ENCODE data around the gene PHF11.

DNA sequence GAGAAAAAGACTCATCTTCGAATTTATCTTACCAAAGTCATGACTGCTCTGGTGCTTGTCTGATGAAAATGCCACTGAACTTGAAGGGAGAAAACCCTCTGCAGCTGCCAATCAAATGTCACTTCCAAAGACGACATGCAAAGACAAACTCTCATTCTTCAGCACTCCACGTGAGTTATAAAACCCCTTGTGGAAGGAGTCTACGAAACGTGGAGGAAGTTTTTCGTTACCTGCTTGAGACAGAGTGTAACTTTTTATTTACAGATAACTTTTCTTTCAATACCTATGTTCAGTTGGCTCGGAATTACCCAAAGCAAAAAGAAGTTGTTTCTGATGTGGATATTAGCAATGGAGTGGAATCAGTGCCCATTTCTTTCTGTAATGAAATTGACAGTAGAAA lies 19.2 kb upstream of the PHF11 start:
- TF ChIP-seq ZNF253 (CRISPR knock-in tag; IDR thresholded peaks at IDR 0.05; ENCODE audit: borderline replicate concordance): no peak
- no peak for TF ChIP-seq CBX5 (CRISPR knock-in tag; IDR thresholded peaks at IDR 0.05; ENCODE audit: borderline replicate concordance)
- no peak for TF ChIP-seq ZNF782 (CRISPR knock-in tag; IDR thresholded peaks at IDR 0.05; ENCODE audit: borderline replicate concordance)
- no peak for TF ChIP-seq SP2 (CRISPR knock-in tag; IDR thresholded peaks at IDR 0.05)

Measured in HepG2 (cell line).